ENCODE results near the gene TMEM214.
A peak's percentile ranks its signal among the peaks of the same experiment; 100 is the strongest.

Gene TMEM214, protein sequence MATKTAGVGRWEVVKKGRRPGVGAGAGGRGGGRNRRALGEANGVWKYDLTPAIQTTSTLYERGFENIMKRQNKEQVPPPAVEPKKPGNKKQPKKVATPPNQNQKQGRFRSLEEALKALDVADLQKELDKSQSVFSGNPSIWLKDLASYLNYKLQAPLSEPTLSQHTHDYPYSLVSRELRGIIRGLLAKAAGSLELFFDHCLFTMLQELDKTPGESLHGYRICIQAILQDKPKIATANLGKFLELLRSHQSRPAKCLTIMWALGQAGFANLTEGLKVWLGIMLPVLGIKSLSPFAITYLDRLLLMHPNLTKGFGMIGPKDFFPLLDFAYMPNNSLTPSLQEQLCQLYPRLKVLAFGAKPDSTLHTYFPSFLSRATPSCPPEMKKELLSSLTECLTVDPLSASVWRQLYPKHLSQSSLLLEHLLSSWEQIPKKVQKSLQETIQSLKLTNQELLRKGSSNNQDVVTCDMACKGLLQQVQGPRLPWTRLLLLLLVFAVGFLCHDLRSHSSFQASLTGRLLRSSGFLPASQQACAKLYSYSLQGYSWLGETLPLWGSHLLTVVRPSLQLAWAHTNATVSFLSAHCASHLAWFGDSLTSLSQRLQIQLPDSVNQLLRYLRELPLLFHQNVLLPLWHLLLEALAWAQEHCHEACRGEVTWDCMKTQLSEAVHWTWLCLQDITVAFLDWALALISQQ

DNA sequence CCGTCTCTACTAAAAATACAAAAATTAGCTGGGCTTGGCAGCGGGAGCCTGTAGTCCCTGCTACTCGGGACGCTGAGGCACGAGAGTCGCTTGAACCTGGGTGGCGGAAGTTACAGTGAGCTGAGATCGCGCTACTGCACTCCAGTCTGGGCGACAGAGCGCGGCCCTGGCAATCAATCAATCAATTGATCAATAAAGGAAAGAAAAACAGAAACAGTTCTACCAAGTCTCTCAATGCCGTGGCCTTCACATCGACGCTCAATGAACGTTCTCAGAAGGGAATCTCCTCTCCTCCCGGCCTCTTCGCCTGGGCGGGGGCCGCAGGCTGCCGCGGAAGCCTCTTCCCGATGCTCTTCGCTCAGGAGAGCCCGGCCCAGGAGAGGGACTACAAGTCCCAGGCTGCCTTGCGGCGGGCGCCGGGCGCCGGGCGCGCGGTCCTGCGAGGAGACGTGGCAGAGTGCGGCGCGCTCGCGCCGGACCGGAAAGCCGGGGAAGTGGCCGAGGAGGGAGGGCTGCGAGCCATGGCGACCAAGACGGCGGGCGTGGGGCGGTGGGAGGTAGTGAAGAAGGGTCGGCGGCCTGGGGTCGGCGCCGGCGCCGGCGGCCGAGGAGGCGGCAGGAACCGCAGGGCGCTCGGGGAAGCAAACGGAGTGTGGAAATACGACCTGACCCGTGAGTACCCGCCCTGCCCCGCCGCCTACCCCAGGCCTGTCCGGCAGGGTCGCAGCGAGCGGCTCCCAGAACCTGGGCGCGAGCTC lies at the start of gene TMEM214:
TMEM214 (plus strand) TSS at position 471 of the 758 bp plus-strand sequence; CDS start at position 522, 51 bp downstream.
- DNase-seq (ENCODE audit: low read depth) = peak; percentile 69

DNA sequence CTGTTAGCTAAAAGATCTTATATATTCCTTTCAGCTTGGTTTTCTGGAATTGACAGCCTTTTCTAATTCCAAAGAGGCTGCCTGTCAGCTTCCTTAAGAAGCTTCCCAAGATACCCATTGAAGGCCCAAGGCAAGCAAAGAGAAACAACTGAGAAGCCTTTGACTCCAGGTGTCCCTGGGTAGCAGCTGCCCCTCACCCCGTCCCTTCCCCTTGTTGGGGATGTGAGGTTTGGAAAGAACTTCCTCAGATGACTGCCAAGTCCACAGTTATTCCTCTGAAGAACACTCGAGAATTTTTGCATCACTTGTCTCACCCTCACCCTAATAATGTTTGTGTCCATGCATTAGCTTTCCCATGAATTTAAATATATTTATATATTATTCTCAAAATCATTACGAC lies 49.0 kb upstream of the TMEM214 start:
- DNase-seq (ENCODE audit: low read depth) = no peak

DNA sequence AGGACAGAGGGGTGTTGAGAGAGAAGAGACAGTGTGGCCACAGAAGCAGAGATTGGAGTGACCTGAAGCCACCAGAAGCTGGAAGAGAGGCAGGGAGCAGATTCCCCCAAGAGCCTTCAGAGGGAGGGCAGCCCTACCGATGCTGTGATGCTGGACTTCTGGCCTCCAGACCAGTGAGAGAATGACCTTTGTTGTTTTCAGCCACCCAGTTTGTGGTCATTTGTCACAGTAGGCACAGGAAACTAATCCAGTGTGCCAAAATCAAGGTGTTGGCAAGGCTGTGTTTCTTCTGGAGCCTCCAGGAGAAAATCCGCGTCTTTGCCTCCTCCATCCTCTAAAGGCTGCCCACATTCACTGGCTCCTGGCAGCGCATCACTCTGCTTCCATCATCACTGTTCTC lies 47.0 kb upstream of the TMEM214 start:
- DNase-seq (ENCODE audit: low read depth) = no peak

DNA sequence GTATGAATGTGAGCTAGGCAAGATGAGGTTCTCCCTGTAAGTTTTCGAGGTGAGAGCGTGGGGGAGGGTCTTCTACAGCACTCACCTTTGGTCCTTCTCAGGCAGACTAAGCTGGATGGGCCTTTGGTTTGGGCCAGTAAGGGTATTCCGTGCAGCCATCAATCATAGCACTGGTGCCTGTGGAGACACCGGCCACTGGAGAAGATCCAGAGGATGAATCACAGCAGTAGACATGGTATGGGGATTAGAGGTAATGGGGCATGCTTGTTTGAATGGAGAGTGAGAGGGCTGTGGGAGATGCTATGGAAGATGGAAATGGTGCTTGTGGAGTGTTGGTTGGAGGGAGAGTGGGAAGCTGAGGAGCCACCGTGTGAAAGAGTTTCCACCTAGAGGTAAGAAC lies 46.2 kb upstream of the TMEM214 start:
- DNase-seq (ENCODE audit: low read depth) = no peak

DNA sequence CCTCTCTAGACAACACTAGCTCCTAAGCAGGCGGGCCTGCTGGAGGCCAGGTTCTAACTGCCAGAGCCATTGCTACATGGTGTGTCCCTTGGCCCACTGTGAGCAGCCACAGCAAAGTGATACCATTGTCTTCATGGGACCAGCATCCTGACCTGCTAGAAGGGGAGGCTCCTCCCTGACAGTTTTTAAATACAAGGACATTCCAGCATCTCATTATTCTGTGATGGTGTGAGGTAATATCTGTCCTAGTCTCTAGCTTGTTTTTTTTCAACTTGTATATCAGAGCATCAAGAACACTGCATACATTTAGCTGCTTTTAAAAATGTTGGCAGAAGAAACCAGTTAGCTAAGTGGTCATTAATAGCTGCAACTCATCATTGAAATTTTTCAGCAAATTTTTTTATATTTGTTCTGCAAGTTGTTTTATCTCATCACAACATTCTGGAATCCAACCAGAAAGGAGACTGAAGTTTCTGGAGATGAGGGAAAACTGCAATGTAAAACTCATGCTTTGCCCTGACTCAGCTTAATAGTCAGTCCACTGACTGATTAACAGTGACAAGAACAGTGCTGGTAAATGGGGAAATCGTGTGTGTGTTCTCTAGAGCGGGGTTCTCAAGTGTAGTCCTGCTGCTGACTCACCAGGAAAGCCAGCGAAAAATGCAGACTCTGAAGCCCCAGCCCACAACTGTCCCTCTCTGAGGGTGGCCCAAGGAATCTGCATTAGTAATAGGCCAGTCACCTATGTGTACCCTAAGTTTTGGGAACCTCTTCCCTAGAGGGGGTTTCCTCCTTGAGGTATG lies 44.5 kb upstream of the TMEM214 start:
- no peak for DNase-seq (ENCODE audit: low read depth)

DNA sequence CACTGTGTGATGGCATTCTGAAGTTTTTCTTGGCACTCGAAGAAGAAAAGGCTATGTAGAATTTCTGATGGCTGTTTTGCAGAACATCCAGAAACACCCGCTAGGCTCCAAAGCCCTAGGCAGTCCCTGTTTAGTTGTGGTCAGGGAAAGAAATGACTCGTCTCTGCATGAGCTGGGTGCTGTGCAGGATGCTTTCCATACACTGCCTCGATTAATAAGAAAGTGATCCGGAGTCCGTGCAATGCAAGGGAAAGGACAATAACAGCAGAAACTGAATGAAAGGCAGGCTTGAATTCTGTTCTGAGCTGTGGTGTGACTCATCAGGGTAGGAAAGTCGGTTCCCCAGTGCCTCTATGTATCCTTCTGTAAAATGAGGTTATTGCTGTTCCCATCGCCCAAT lies 43.6 kb upstream of the TMEM214 start:
- no peak for DNase-seq (ENCODE audit: low read depth)

DNA sequence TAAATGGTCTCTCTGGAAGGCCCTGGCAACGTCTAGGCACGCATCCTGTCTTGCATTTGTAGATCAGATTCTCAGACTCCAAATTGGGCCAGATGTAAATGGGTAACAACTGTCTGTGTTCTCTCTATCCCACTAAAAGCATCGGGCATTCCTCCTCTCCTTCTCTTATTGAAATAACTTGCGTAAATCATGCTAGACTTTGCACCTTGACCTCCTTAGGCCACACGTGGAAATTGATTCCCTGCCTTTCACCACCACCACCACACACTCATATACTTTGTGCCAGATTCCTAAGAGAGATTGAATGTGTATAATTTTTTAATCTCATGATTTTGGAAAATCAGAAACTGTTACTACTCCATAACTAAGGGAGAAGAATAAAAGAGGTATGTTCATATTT lies 41.0 kb upstream of the TMEM214 start:
- DNase-seq (ENCODE audit: low read depth) = no peak

DNA sequence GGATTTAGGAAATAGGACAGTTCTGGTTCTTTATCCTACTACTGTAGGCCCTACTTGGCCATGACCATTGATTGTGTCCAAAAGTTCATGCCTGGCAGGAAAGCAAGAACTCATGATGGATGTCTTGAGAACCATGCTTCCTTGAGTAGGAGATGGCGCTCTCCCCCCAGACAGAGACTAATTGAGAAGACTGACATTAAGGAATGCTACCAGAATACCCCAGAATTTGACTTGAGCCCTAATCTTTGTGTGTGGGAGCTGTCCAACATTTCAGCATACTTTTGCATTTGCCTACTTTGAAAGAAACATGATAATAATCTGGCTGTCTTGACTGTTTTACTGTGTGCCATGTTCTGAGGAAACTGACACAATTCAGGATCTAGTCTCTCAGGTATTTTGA lies 39.0 kb upstream of the TMEM214 start:
- no peak for DNase-seq (ENCODE audit: low read depth)

DNA sequence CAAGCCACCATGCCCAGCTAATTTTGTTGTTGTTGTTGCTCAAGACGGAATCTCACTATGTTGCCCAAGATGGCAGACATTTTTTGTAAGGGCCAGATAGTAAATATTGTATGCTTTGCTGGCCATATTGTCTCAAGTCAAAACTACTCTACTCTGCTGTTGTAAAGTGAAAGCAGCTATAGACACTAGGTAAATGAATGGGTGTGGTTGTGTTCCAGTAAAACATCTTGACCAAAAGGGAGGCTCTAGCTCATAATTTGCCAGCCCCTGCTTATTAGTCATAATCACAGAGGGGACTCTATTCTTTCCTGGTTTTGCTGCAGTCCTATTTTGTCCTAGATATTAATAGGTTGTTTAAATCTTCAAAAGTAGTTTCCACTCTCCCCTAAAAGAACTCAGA lies 37.8 kb upstream of the TMEM214 start:
- no peak for DNase-seq (ENCODE audit: low read depth)

DNA sequence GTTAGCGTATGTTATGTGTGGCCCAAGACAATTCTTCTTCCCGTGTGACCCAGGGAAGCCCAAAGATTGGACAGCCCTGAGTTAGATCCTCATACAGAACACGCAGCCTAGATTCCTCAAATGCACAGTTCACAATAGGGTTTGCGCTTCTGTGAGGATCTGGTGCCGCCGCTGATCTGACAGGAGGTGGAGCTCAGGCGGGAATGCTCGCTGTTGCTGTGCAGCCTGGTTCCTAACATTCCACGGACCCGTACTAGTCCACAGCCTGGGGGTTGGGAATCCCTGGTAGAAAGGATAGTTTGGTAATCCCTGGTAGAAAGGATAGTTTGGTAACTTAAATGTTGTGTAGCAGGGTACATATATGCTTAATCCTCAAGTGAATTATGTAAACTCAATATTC lies 35.4 kb upstream of the TMEM214 start:
- DNase-seq (ENCODE audit: low read depth) = no peak

DNA sequence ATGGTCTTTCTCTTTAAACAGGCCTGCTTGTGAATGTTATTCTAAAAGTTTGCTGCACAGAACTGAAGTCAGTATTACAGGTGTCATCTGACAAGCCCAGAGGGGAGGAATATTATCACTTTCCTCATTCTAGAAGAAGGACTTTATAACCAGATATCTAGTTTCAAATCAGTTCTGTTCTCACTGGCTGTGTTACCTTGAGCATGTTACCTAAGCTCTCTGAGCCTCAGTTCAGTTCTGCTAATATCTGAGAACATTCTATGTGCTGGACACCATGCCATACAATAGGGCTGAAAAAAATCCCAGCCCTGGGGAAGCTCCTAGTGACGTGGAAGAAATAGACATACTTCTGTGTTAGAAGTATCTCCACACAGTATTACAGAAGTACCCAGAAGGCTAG lies 34.4 kb upstream of the TMEM214 start:
- DNase-seq (ENCODE audit: low read depth) = no peak

DNA sequence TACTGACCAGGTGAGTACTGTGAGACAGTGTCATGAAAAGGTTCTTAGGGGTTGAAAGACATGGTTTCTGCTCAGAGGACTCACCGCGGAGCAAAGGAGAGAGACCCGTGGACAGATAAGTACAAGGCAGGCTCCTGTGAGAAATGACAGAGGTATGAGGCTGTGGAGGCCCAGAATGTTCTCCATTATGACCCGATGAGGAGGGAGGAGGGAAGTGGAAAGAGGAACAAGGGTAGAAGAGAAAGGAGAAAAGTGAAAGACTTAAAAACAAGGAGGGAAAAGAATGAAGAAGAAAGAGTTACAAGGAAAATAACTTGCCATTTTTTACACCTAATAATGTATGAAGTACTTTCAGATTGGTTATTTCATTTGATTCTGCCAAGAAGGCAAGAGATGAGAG lies 32.5 kb upstream of the TMEM214 start:
- no peak for DNase-seq (ENCODE audit: low read depth)

DNA sequence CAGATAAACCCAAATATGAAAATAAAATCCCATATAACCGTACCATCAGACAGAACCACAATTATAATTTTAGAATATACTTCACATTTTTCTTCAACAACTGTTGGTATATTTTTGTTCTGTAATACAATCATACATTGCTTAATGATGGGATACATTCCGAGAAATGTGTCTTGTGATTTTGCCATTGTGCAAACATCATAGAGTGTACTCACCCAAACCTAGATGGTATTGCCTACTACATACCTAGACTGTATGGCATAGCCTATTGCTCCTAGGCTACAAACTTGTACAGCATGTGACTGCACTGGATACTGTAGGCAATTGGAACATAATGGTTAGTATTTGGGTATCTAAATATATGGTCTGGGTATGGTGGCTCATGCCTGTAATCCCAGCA lies 31.8 kb upstream of the TMEM214 start:
- no peak for DNase-seq (ENCODE audit: low read depth)

DNA sequence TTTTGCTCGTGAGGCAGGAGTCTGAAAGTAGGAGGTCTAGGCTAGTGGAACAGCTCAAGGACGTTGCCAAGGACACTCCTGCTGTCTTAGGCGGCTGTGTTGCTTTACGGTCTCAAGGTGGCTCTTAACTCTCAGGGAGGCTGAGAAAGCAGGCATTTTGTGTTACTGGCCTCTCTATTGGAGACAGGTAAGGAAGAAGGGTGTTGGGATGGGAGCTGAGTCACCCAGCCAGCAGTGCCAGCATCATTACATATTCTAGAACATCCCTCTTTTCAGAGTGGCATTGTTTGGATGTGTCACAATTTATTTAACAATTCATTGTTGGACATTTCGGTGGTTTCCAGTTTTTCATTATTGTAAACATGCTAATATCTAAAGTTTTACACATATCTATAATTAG lies 30.8 kb upstream of the TMEM214 start:
- DNase-seq (ENCODE audit: low read depth) = no peak

DNA sequence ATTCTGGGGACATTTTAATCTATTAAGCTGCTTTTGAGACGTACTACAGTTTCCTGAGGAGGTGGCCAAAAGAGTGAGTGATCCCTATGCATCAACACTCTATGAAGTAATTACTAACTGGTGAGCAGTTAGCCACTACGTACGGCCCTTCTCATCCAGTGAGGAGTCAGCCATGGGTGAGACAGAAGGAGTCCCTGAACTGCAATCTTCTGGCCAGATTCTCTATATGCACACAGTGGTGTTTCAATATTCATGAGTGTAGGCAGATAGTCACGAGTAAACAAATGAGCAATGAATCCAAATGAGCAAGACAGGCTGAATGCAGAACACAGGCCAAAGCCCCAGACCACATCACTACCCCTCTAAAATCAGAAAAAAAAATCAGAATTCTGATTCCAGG lies 29.8 kb upstream of the TMEM214 start:
- no peak for DNase-seq (ENCODE audit: low read depth)

DNA sequence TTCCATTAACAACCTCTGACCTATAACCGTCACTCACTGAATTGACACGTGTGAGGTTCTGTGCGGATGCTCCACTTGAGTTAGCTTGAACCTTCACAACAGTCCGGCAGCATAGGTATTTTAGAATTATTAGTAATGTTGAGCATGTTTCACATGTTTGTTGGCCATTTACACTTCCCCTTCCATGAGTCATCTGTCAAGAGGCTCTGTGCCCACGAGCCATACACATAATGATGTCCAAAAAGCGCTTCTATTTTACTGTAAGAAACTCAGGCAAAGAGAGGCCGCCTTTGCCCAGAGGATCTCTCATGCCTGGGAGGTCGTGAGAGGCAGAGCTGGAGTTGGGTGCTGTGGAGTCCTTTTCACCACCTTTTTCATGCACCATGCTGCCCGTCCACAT lies 28.9 kb upstream of the TMEM214 start:
- no peak for DNase-seq (ENCODE audit: low read depth)

DNA sequence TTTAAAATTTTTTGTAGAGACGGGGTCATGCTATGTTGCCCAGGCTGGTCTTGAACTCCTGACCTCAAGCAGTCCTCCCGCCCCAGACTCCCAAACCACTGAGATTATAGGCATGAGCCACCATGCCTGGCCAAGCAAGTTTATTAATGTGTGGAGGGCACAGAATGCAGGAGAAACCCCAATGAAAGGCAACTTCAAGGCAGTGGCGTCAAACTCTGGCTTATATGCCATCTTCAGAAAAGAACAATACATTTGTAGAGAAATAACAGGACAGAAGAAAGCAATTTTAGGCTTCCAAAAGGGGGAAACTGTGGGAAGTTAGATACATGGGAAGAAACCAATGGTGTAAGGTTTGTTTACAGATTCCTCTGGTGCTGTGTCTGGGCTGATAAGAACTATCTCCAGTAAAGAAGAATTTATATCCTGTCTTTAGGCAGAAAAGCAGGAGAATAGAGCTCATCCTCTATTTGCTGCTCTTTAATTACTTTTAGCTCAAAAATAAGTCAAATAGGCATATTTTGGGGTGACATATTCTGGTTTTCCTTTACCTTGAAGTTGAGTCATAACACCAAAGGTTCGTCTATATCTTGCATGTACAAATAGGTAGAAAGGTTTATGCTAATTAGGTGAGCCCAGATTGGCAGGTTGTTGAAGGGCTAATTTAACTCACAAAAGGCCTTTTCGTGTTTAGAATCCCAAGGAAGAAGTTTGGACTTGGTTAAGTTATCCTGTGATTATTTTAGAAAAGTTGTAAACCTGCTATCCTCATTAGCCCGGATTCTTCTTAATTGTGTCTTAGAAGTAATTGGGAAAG lies 26.0 kb upstream of the TMEM214 start:
- DNase-seq (ENCODE audit: low read depth) = no peak

DNA sequence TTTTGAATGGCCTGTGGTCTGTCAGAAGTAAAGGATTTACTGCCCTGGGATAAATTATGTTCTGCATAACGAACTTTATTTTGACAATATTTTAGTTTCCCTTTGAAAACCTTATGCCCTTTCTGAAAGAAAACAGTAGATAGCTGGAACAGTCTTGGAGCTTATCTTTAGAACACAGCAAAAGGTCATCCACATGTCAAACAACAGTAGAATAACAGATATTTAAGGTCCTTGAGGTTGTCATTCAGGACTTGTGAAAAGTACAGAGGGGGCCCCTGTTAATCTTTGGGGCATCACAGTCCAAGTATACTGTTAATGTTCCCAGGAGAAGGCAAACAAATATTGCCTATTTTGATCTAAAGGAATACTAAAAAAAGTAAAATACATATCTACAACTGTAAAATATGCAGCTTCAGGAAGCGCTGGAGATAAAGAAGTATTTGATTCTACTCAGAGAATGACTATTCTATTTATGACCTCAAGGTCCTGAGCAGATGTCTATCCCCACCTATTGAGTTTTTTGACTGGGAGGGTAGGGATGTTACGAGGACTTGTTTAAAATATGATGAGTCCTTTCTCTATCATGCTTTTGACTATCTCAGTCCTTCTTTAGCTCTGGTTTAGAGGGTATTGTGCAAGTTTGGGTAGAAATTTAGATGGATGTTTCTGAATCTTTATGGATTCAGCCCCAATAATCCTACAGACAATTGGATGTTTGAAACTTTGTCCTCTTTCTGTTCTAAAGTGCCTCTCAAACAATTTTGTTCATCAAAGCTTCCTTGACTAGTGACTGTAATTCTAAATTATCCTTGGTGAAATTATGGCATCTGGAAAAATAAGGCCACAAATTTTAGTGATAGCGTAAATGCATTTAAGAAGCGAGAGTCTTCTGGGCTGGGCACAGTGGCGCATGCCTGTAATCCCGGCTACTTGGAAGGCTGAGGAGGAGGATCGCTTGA lies 25.1 kb upstream of the TMEM214 start:
- no peak for DNase-seq (ENCODE audit: low read depth)

DNA sequence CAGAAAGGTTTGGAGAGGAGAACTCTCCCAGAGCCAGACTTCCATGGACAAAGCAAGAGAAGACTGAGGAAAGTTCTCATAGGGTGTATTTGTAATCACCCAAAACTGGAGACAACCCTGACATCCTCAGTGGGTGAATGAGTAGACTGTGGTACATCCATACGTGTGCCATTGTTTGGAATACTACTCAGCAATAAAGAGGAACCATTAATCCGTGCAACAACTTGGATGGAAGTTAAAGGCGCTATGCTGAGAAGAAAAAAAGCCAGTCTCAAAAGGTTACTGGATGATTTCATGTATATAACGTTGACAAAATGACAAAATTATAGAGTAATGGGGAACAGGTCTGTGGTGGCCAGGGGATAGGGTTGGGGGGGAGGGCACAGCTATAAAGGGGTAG lies 24.1 kb upstream of the TMEM214 start:
- no peak for DNase-seq (ENCODE audit: low read depth)

DNA sequence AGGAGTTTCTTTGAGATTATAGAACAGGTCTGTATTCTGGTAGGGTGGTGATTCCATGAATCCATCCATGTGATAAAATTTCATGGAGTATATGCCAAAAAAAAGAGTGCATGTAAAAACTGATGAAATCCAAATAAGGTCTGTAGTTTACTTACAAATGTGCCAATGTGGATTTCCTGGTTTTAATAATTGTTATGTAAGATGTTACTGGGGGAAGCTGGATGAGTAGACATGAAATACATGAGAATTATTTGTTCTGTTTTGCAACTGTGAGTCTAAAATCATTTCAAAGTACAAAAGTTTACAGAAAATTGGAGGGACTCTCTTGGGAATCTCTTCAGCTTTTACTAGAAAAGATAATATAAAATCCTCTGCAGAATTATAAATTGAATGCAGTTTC lies 23.7 kb upstream of the TMEM214 start:
- DNase-seq (ENCODE audit: low read depth) = no peak

All from stimulated activated CD8-positive, alpha-beta memory T cell treated with anti-CD3 and anti-CD28 coated beads, Interleukin-12 subunit alpha, Interleukin-12 subunit beta, amount 100 ng/mL, for 4 hours (primary cell).